Psoas muscle (tissue), 8 donors: ENCODE measurements around the gene CEMIP2. TPM values are rescaled to one million over a fixed set of nuclear protein-coding genes. Genes with fewer than 3 reads are reported as not detected.

ENCODE experiments used
- ATAC-seq, 4 donors: fragments of 200-7000 bp; cut with Tn5 transposase; one replicate each; pipeline ENCODE4 v1.9.1; 2020; ENCODE audit warnings: moderate library complexity in 3 of 4, mild to moderate bottlenecking in 2 of 4
- DNase-seq, 2 donors: peaks; one replicate each; pipeline ENCODE4 v3.0.0-alpha.2; 2020
- H3K27ac ChIP-seq: fragments of 200-600 bp; one replicate; pipeline ENCODE4 v1.8.0; 2022
- H3K27me3 ChIP-seq, 3 donors: fragments of 200-600 bp in 1 of 3; one replicate each; pipeline versions ENCODE4 v1.6.1 to v1.8.0; 2013 to 2022; ENCODE audit warnings: low read length in 2 of 3, mild to moderate bottlenecking in 2 of 3, moderate library complexity in 1 of 3; ENCODE audit not compliant: insufficient read depth in 3 of 3
- H3K36me3 ChIP-seq, 2 donors: fragments of 200-600 bp in 1 of 2; one replicate each; pipeline versions ENCODE4 v1.6.1 to v1.8.0; 2013 to 2022; ENCODE audit warnings: low read depth in 1 of 2, mild to moderate bottlenecking in 1 of 2, moderate library complexity in 1 of 2; ENCODE audit not compliant: insufficient read depth in 1 of 2
- H3K4me1 ChIP-seq: fragments of 200-600 bp; one replicate; pipeline ENCODE4 v1.8.0; 2022
- H3K4me3 ChIP-seq: fragments of 200-600 bp; one replicate; pipeline ENCODE4 v1.8.0; 2022; ENCODE audit warnings: mild to moderate bottlenecking
- H3K9me3 ChIP-seq: fragments of 200-600 bp; one replicate; pipeline ENCODE4 v1.8.0; 2022
- CTCF ChIP-seq: fragments of 200-600 bp; IDR thresholded peaks from one replicate; pipeline ENCODE4 v1.8.0; 2022; ENCODE audit warnings: antibody characterized with exemption
- WGBS, 3 donors: extraction: QIAGEN DNeasy Blood & Tissue Kit; methylation state at CpG; one replicate each; pipeline versions ENCODE4 v1.1.6 to v1.1.7; 2013; 5-methylcytosine and 5-hydroxymethylcytosine counted together
- intact Hi-C, 2 donors: fragments of 100-400 bp; cut with DNase I; formaldehyde crosslinking; loops; one replicate each; pipeline versions ENCODE4 v1.11.0 to v1.14.2; 2022
- polyA plus RNA-seq, 3 donors: library from polyadenylated mRNA; stranded (reverse); fragments of 200-250 nt; gene quantifications; one replicate each; pipeline ENCODE4 v1.2.3, GENCODE V29; 2013
- total RNA-seq, 4 donors: library from RNA; stranded (reverse); fragmentation: NEBNext Ultra II Directional in 2 of 4; extraction: Animal tissue kit (Norgen Biotek cat#: 25700) in 2 of 4; gene quantifications; one replicate each; pipeline versions ENCODE4 v1.2.1 to v1.2.4, GENCODE V29; 2021 to 2023
- donor health status: healthy with polysubstance abuse.
- donor health status: DM: no; HTN: no; CAD: no; lungs with moderate emphysema.
- donor health status: Bipolar disorder and iron deficiency.
- donor health status: healthy.
- donor health status: DM: yes; HTN: yes; CAD: no.
- donor health status: DM: no; HTN: no; CAD: no.
- donor health status: DM: no; HTN: no; CAD: no.
- donor health status: DM: yes; HTN: yes; CAD: no.

The CEMIP2 gene
- total and polyA plus RNA-seq, 7 donors = 5.9 to 20.3 (median 9.6) TPM

GRCh38 chr9:71769175-71770161 is 1.2 kb upstream of the CEMIP2 start:
- Histone ChIP-seq H3K27me3 (no peaks in the 10 kb centered on the region), H3K4me1 (peaks cover 13% of the 10 kb centered on the region), H3K4me3 (peak overlapping the region; percentile 83), H3K36me3 (no peaks in the 10 kb centered on the region), H3K27ac (peak overlapping the region; percentile 94), H3K9me3 (no peaks in the 10 kb centered on the region)
- 2 to 4% (median 2%) methylated on average over 43 to 46 of the region's 46 CpGs for whole genome bisulfite sequencing, 3 donors
- no peak for TF ChIP-seq CTCF
- intact Hi-C loops = loop anchor here in 1 of 2 donors (2.0 to 5.0 kb wide), 2 partner anchors 165 to 487 kb away; no protein-coding TSS in a partner anchor
- ATAC-seq (peak; percentile 79 to 85 (median 82)), DNase-seq (peak; percentile 86 to 94)

- no peaks in the 10 kb centered on the region for H3K36me3 ChIP-seq
- no peaks in the 10 kb centered on the region for H3K27me3 ChIP-seq
- DNase-seq (peak; percentile 21 to 50), ATAC-seq (peak in 1 of 4 donors; percentile 5)
- H3K27ac ChIP-seq = peak overlapping the region; percentile 94
- H3K4me3 ChIP-seq = peak overlapping the region; percentile 83
- TF ChIP-seq CTCF = no peak
- WGBS, 3 donors = 1 to 3% (median 2%) methylated on average over 27 to 33 of the region's 33 CpGs
- intact Hi-C loops = loop anchor here in 1 of 2 donors (2.0 kb wide), 1 partner anchor 163 kb away; no protein-coding TSS in a partner anchor
- peaks cover 28% of the 10 kb centered on the region for H3K4me1 ChIP-seq
- no peaks in the 10 kb centered on the region for H3K9me3 ChIP-seq
These were observed 464 bp downstream of the CEMIP2 start for GRCh38 chr9:71767776-71768321.

- H3K27ac ChIP-seq = no peak overlapping the region
- DNase-seq (no peak), ATAC-seq (no peak)
- H3K4me3 ChIP-seq = peak overlapping the region; percentile 83
- WGBS, 3 donors = 32 to 38% (median 36%) methylated on average over 7 of the region's 7 CpGs
- no peaks in the 10 kb centered on the region for H3K27me3 ChIP-seq
- TF ChIP-seq CTCF = no peak
- H3K36me3 ChIP-seq = no peaks in the 10 kb centered on the region
- H3K4me1 ChIP-seq = peaks cover 33% of the 10 kb centered on the region
- intact Hi-C loops = no loop called here
- H3K9me3 ChIP-seq = no peaks in the 10 kb centered on the region
These were observed 1.0 kb downstream of the CEMIP2 start for GRCh38 chr9:71767163-71767775.

- Histone ChIP-seq H3K36me3 (no peaks in the 10 kb centered on the region), H3K9me3 (no peaks in the 10 kb centered on the region), H3K27me3 (no peaks in the 10 kb centered on the region), H3K4me1 (peaks cover 33% of the 10 kb centered on the region), H3K4me3 (peak overlapping the region; percentile 83), H3K27ac (no peak overlapping the region)
- ATAC-seq (no peak), DNase-seq (no peak)
- intact Hi-C loops = no loop called here
- no peak for TF ChIP-seq CTCF
- 88 to 91% (median 90%) methylated on average over 4 of the region's 4 CpGs for WGBS, 3 donors
These were observed 1.6 kb downstream of the CEMIP2 start for GRCh38 chr9:71766663-71767062.
